GM19468 (cell line): ENCODE data around the gene DDN.

Experiments
- ATAC-seq: cut with Tn5 transposase; IDR thresholded peaks from one replicate; pipeline ENCODE4 v1.9.1; 2021; ENCODE audit warnings: mild to moderate bottlenecking, moderate library complexity, moderate number of reproducible peaks; ENCODE audit not compliant: unreplicated experiment; ENCODE audit errors: extremely low read depth

Gene DDN

GRCh38 chr12:48999371-49000131 is at the start of gene DDN:
DDN (minus strand) TSS chr12:48999375; CDS start chr12:48999287, 88 bp downstream.
- no peak for ATAC-seq

- ATAC-seq: no peak
These were observed 49.8 kb upstream of the DDN start for GRCh38 chr12:49048953-49049352.

- no peak for ATAC-seq
These were observed 47.1 kb upstream of the DDN start for GRCh38 chr12:49046129-49046895.

- no peak for ATAC-seq
These were observed 45.5 kb upstream of the DDN start for GRCh38 chr12:49044660-49045059.

- ATAC-seq: no peak
These were observed 44.7 kb upstream of the DDN start for GRCh38 chr12:49043856-49044258.

GRCh38 chr12:49043241-49043640 is 44.1 kb upstream of the DDN start:
- ATAC-seq: no peak

- ATAC-seq: no peak
These were observed 42.8 kb upstream of the DDN start for GRCh38 chr12:49041881-49042484.

DNA sequence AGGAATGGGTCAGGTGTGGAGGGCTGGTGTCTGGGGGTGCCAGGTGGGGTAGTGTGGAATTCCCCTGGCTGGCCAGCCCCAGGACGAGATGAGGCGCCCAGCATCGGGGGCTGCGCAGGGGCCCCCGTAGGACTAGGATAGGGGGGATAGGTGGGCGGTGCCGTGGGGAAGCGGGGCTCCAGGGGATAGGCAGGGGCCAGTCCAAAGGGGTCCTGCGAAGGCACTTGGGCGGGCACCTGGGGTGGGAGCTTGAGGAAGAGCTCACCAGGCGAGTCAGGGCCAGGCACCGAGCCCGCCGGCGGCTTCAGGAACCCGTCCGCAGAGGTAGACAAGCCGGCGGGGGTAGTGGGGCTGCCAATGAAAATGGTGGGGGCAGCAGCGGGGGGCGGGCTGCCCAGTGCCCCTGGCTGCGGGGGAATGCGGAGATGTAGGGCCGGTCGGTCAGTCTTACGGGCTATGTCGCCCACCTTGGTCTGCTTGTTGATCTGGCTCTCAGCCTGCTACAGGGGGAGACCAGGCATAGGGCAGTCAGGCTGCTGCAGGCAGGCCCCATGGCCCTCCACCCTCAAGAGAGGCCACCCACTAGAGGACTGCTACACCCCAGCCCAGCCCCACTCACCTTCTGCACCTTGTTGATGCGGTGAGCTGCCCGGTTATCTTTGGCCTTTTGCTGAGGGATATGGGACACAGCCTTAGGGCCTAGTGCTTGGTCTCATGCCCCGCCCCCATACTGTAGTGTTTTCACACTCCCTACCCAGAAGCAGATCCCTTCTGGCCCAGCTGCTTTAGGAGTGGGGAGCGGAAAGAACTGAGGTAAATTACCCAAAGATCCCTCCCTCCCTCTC is 42.1 kb upstream of the DDN start:
- no peak for ATAC-seq

- no peak for ATAC-seq
These were observed 41.2 kb upstream of the DDN start for GRCh38 chr12:49040364-49040855.

- no peak for ATAC-seq
These were observed 40.5 kb upstream of the DDN start for GRCh38 chr12:49039421-49040363.

DNA sequence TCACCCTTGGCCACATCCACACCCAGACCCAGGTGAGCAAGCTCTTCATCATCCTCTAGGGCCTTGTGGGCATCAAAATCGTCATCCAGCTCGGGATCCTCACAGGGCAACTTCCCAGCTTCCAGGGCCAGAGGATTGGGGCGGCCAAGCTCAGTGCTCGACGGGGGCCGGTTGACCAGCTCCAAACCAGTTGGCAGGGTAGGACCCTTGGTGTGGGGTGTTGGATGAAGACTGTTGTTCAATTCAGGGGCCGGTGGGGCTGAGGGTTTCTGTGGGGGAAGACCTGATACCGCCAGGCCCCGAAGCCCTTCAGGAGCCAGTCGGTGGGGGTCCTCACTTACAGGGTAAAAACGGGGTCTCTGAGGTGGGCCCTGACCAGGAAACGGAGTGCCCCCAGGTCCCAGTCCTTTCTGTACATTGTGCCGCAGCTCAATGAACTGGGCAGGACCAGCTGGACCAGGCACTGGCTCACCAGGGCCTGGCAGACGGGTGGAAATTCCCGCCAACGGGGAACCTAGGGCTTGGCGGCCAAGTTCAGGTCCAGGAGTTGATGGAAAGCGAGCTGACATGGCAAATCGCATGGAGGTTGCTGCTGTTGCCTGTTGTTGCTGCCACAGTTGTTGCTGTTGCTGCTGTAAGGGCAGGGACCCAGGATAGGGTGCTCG is 39.2 kb upstream of the DDN start:
- ATAC-seq: no peak

GRCh38 chr12:49037947-49038237 is 38.7 kb upstream of the DDN start:
- no peak for ATAC-seq

- no peak for ATAC-seq
These were observed 38.2 kb upstream of the DDN start for GRCh38 chr12:49037111-49037946.

DNA sequence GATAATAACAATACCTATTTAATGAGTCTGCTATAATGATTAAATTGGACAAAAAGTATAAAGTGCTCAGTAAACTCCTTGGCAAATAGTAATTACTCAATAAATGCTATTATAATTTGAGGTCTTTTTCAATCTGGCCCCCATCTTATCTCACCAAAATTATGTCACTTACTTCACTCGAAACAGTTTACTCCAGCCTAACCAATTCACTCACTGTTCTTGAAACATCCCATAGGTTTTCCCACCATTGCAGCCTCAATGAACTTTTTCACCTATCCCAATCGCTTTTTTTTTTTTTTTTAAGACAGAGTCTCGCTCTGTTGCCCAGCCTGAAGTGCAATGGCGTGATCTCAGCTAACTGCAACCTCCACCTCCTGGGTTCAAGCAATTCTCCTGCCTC is 36.9 kb upstream of the DDN start:
- ATAC-seq: no peak

GRCh38 chr12:49034286-49034622 is 35.1 kb upstream of the DDN start:
- ATAC-seq: no peak

- no peak for ATAC-seq
These were observed 34.6 kb upstream of the DDN start for GRCh38 chr12:49033611-49034285.

- ATAC-seq: no peak
These were observed 33.7 kb upstream of the DDN start for GRCh38 chr12:49032679-49033447.
